HG02981 (cell line): Measurements from ENCODE around the gene MYO18A.

Source experiments
- ATAC-seq: cut with Tn5 transposase; IDR thresholded peaks from one replicate; pipeline ENCODE4 v1.9.1; 2021; ENCODE audit warnings: mild to moderate bottlenecking, moderate library complexity; ENCODE audit not compliant: unreplicated experiment

Gene MYO18A

GRCh38 chr17:29168079-29168758, 12.0 kb downstream of the MYO18A start:
- ATAC-seq: no peak

- no peak for ATAC-seq
These were observed 12.7 kb downstream of the MYO18A start for GRCh38 chr17:29167393-29168078.

- ATAC-seq: no peak
These were observed 13.7 kb downstream of the MYO18A start for GRCh38 chr17:29166507-29166887.

GRCh38 chr17:29165800-29166506, 14.2 kb downstream of the MYO18A start:
- ATAC-seq: no peak

GRCh38 chr17:29165261-29165660, 14.9 kb downstream of the MYO18A start:
- ATAC-seq: no peak

GRCh38 chr17:29163563-29163962, 16.6 kb downstream of the MYO18A start:
- ATAC-seq: no peak

- no peak for ATAC-seq
These were observed 17.3 kb downstream of the MYO18A start for GRCh38 chr17:29162909-29163341.

GRCh38 chr17:29162082-29162908, 17.9 kb downstream of the MYO18A start:
- ATAC-seq: no peak

- ATAC-seq: no peak
These were observed 19.9 kb downstream of the MYO18A start for GRCh38 chr17:29160253-29160652.

GRCh38 chr17:29159306-29159860, 20.8 kb downstream of the MYO18A start:
- ATAC-seq: no peak

- ATAC-seq: no peak
These were observed 21.5 kb downstream of the MYO18A start for GRCh38 chr17:29158488-29159275.

- no peak for ATAC-seq
These were observed 22.1 kb downstream of the MYO18A start for GRCh38 chr17:29158096-29158487.

GRCh38 chr17:29157310-29157709, 22.9 kb downstream of the MYO18A start:
- ATAC-seq: no peak

GRCh38 chr17:29156781-29157180, 23.4 kb downstream of the MYO18A start:
- no peak for ATAC-seq

GRCh38 chr17:29155966-29156338, 24.2 kb downstream of the MYO18A start:
- ATAC-seq: no peak

GRCh38 chr17:29155227-29155965, 24.8 kb downstream of the MYO18A start:
- no peak for ATAC-seq

GRCh38 chr17:29154516-29155226, 25.5 kb downstream of the MYO18A start:
- no peak for ATAC-seq

- ATAC-seq: no peak
These were observed 28.6 kb downstream of the MYO18A start for GRCh38 chr17:29151567-29151966.

GRCh38 chr17:29150161-29150560, 30.0 kb downstream of the MYO18A start:
- ATAC-seq: no peak
